ENCODE measurements around the gene UBE2E1.
"Not testable (repeated sequence)": the region's sequence is repeated elsewhere in the genome, so short reads cannot be mapped to it uniquely, and the experiment has no call there.

The UBE2E1 gene

GRCh38 chr3:23822559-23822958 is 16.8 kb downstream of the UBE2E1 start:
- DNase-seq, result no peak

GRCh38 chr3:23823620-23824019 is 17.9 kb downstream of the UBE2E1 start:
- DNase-seq, result no peak

GRCh38 chr3:23824699-23825444 is 19.1 kb downstream of the UBE2E1 start:
- DNase-seq, result no peak

DNA sequence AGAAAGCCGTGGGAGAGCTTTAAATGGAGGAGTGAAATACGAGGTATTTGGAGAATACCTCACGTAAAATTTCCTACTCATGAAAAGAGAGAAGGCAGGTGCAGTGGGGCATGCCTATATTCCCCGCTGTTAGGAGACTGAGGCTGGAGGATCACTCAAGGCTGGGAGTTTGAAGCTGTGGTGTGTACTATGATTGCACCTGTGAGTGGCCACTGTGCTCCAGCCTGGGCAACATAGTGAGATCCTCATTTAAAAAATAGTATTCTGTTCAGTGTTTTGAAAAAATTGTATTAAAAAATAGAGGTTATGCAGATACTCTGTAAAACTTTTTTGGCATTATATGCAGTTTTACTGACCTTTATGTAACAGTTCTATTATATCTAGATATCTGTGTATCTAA is 20.0 kb downstream of the UBE2E1 start:
- no peak for DNase-seq

DNA sequence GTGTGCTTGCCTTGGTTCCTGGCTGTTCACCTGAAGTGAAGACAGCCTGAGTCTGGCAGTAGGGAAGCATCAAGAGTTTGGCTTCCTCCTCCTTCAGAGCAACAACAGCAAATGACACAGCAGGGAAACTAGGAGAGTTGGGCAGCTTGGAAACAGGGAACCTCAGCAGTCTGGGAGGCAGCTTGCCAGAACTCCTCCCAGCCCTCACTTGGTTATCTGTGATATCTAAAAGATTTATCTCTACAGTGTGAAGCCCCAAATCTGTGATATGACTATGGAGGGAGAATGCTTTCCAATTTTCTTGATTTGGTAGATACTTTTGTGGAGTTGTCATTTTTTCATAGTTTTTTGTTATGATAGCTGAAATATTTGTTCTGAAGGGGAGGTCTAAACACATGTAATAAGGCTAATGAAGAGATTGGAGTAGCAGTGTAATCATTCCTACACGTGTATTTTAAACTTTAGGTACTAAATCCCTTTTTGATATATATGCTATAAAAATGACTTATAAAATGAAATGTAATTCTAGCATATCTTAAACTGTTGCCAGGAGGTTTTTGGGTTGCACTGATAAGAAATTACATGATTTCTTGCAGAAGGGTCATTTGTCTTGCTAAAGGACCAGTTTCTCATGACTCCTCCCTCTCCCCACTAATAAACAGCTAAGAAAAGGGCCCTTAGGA is 20.8 kb downstream of the UBE2E1 start:
- DNase-seq, result no peak

DNA sequence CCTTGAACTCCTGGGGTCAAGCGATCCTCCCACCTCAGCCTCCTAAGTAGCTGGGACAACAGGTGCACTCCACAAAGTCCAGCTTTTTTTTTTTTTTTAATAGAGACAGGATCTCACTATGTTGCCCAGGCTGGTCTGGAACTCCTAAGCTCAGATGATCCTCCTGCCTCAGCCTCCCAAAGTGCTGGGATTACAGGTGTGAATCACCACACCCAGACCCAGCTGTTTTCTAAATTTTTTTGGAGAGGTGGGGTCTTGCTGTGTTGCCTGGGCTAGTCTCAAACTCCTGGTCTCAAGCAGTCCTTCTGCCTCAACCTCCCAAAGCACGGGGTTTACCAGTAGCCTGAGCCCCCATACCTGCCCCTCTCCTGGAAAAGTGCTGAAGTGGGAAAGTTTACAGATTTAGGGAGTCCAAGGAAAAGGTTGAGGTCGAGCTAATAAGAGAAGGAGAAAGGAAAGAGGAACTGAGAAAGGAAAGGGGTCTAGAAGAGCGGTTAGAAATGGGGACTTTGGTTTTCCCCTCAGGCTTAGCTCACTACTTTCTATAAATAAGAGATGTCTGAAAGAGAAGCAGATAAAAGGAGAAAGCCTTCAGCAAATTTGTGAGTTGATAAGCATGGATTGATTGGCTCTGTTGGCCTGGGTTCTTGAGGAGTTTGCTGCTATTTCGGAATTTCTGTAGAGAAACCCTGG is 23.6 kb downstream of the UBE2E1 start:
- no peak for DNase-seq

GRCh38 chr3:23830869-23831484 is 25.2 kb downstream of the UBE2E1 start:
- no peak for DNase-seq

DNA sequence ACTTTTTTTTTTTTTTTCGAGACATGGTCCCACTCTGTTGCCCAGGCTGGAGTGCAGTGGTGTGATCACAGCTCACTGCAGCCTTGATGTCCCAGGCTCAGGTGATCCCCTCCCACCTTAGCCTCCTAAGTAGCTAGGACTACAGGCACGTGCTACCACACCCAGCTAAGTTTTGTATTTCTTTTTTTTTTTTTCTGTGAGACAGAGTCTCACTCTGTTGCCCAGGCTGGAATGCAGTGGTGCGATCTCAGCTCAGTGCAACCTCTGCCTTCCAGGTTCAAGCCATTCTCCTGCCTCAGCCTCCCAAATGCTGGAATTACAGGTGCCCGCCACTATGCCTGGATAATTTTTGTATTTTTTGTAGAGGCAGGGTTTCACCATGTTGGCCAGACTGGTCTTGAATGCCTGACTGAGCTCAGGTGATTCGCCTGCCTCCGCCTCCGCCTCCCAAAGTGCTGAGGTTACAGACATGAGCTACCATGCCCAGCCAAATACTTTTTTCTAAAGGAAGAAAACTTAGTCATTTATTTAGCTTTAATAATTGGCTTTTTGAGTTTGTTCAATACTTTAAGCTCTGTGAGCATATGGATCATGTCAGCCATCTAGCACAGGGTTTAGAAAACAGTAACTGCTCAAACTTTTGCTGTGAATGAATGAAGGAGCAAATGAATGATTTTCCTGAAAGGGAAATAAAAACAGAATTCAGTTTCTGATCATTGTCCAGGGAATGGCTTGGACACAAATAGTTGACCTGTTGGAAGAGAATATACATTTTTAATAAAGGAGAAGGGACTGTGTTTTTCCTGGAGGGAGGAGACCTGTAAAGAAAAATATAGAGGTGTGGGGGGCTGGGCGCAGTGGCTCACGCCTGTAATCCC is 26.0 kb downstream of the UBE2E1 start:
- DNase-seq, result no peak

- DNase-seq, result no peak
These were observed 26.8 kb downstream of the UBE2E1 start for GRCh38 chr3:23832523-23832922.

DNA sequence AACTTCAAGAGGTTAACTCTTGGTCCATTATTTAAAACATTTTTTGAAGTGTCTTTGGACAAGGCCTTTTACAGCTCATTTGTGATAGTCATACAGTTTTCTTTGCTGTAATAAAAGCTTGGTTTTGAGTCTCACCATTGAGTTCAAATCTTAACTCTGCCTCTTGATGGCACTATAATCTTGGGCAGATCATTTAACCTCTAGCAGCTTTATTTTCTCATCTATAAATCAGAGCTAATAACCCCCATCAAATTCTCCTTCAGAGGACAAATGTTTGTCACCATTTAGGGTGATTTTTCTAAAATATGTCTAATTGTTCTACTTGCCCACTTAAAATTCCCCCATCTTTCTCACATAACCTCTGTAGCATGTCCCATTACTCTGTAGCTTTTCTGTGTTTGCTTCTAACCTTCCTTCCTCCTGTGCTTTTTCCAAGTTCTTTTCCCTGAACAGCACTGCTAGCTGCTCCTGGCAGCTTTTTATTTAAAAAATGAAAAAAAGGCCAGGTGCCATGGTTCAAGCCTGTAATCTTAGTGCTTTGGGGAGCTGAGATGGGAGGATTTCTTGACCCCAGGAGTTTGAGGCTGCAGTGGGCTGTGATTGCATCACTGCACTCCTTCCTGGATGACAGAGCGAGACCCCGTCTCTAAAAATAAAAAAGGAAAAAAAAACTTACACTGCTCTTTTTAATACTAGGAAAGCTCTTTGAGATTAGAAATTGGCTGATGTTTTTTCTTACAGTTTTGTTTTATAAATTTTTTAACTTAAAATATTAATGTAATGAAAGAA is 28.5 kb downstream of the UBE2E1 start:
- DNase-seq, result no peak

GRCh38 chr3:23835087-23835486 is 29.3 kb downstream of the UBE2E1 start:
- no peak for DNase-seq

DNA sequence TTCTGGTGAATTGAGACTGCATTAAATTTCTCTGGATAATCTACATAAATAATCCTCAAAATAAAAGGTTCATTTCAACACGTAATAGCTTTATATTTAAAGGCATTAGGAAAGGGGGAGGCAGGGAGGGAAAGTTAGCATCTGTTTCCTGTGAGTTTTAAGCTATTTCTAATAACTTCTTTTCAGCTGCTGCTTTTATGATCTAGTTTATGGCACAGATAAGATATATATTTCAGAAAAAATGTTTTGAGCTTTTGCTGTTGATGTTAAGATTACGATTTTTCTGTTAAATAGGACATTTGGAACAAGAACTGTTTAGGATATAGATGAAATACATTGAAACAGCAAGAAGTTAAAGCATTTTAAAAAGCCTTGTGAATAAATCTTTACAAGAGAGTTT is 30.0 kb downstream of the UBE2E1 start:
- DNase-seq, result no peak

- no peak for DNase-seq
These were observed 30.9 kb downstream of the UBE2E1 start for GRCh38 chr3:23836536-23837230.

DNA sequence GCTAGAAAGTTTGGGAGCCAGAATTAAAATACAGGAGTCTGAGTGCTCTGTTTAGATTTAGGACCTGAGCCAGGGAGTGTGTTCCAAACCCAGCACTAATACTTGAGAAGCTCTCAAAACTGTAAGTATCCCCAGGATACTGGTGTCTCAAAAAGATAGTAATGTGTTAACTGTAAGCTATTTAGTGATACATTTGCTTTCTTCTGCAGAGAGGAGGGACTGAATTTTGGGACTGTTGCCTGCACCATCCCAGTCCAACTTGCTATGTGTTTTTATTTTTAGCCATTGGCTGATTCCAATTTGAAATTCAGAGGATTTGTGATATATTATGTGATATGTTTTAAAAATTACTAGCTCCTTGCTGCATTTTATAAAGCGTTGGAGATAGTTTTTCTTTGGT is 31.5 kb downstream of the UBE2E1 start:
- DNase-seq, result no peak

DNA sequence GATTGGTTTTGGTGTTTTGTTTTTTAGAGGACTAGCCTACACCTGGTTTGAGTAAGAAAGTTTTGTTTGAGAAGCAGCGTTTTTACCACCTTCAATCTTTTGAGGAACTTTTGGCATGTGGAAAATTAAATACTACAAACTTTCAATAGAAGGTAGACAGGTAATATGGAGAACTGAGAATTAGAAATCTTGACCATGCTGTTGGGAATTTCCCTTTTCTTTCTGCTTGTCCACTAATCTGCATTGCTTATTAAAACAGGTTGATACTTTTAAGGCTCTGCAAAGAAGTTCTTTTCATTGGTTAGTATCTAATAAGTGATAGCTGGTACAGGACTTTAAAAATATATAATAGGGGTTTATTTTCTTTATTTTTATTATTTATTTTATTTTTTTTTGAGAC is 31.9 kb downstream of the UBE2E1 start:
- DNase-seq, result no peak

- DNase-seq, result no peak
These were observed 34.8 kb downstream of the UBE2E1 start for GRCh38 chr3:23840521-23840920.

DNA sequence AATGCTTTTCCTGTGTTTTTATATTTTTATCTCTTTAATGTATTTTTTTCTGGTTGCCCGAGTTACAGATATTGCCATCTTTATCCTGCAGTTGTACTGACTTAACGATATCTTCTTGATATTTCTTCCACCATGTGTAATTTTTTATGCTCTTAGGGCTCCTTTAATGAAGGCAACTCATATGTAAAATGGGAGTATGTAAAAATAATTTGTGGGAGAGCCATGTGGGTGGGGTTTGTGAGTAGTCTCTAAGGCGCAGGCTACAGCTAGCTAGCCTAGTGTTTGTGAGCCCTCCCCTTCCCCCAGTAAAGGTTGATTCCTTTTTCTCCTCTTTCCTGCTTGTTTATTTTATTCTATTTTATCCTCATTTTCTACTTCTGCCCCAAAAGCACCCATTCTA is 38.1 kb downstream of the UBE2E1 start:
- no peak for DNase-seq

DNA sequence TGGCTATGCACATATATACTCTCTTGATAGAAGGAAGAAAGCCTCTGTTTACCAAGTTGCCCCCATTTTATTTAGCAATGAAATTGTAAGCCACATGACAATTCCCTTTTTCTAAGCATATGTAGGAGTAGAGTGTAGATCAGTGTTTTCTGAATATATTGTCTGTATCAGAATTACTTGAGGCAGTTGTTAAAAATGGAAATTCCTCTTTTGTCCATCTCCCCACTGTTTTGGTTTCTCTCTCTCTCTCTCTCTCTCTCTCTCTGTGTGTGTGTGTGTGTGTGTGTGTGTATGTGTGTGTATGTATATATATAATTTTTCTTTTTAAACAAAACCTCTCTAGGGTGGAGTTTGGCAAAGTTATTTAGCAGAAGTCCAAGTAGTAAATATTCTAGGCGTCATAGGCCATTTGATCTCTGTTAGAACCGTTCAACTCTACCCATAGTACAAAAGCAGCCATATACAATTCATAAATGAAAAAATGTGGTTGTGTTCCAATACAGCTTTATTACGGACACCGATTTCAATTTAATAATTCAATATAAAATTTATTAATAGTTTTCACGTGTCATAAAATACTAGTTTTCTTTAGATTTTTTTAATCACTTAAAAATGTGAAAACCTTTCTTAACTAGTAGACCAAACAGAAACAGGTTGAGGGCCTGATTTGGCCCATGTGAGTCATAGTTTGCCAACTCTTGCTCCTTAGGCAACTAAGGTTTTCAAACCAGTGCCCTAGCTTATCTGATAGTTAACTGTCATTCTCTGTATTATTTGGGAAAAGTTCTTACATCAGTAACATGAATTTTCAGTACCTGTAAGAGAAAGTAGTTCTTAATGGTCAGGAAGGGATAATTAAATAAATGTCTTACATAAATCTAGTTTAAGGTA is 39.8 kb downstream of the UBE2E1 start:
- DNase-seq, result no peak

DNA sequence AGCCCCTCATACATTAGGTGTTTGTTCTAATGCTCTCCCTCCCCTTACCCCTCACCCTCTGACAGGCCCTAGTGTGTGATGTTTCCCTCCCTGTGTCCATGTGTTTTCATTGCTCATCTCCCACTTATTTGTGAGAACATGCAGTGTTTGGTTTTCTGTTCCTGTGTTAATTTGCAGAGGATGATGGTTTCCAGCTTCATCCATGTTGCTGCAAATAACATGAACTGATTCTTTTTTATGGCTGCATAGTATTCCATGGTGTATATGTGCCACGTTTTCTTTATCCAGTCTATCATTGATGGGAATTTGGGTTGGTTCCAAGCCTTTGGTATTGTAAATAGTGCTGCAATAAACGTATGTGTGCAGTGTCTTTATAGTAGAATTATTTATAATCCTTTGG is 43.7 kb downstream of the UBE2E1 start:
- not testable (repeated sequence) for DNase-seq

GRCh38 chr3:23856286-23856685 is 50.5 kb downstream of the UBE2E1 start:
- DNase-seq, result no peak
